K562 (cell line): ENCODE measurements around the gene SNX25. TPM values are rescaled to one million over a fixed set of nuclear protein-coding genes. Genes with fewer than 3 reads are reported as not detected.

Experiments
- ATAC-seq: fragments of 200-7000 bp; cut with Tn5 transposase; 3 replicates; pipeline ENCODE4 v1.9.1; 2020; ENCODE audit warnings: moderate library complexity
- BruUV-seq: library from RNA; stranded (reverse); fragments of 400-500 nt; replicated peaks from 2 replicates; lab custom pipeline; 2021; lab: Mats Ljungman, UMichigan
- CTCF ChIA-PET: fragments of 300-600 bp; formaldehyde crosslinking; extraction: SDS; loops from one replicate; lab custom pipeline; 2021; ENCODE audit warnings: low intra/inter-chr PET ratio; lab: Yijun Ruan, JAX
- POLR2A ChIA-PET: fragments of 300-600, 350-650 bp; sonication (Branson Sonifier 250); formaldehyde crosslinking; extraction: SDS; loops from one replicate; lab custom pipeline; 2021; ENCODE audit warnings: antibody characterized with exemption, inconsistent platforms; lab: Yijun Ruan, JAX
- DNase-seq, 4 experiments: peaks; one replicate each; pipeline versions ENCODE4 v3.0.0 to v3.0.0-alpha.2; 2011 to 2018; ENCODE audit warnings: low spot score in 3 of 4, mixed read lengths in 3 of 4; ENCODE audit errors: extremely low read depth in 1 of 4
- FAIRE-seq: peaks from 2 replicates; lab custom pipeline; 2011; peaks lifted over from hg19 to GRCh38; lab: Jason Lieb, UNC
- H2AFZ ChIP-seq: 2 replicates; pipeline ENCODE4 v1.6.0; 2011; ENCODE audit warnings: low read depth, low read length, control low read depth, inconsistent platforms
- H3K27ac ChIP-seq: fragments of 200-600 bp; 3 replicates; pipeline ENCODE4 v1.8.0; 2011; ENCODE audit warnings: low read depth, mild to moderate bottlenecking, control low read depth, inconsistent platforms, low read length, moderate library complexity, mixed read lengths; ENCODE audit errors: extremely low read depth
- H3K27me3 ChIP-seq, 2 experiments: fragments of 300-600 bp in 1 of 2; 2 replicates in 1 of 2; 3 replicates in 1 of 2; pipeline versions ENCODE4 v1.6.0 to v1.8.0; 2011; ENCODE audit warnings: inconsistent platforms in 2 of 2, low read length in 2 of 2, mild to moderate bottlenecking in 1 of 2, mixed read lengths in 1 of 2, moderate library complexity in 1 of 2; ENCODE audit not compliant: control insufficient read depth in 2 of 2, insufficient read depth in 2 of 2
- H3K36me3 ChIP-seq: fragments of 300-600 bp; 3 replicates; pipeline ENCODE4 v1.8.0; 2011; ENCODE audit warnings: mild to moderate bottlenecking, low read length, inconsistent platforms; ENCODE audit not compliant: control insufficient read depth, insufficient read depth
- H3K4me1 ChIP-seq, 2 experiments: fragments of 200-600 bp in 1 of 2; replicated peaks in 1 of 2; 2 replicates in 1 of 2; 3 replicates in 1 of 2; pipeline versions ENCODE4 v1.5.1 to v1.8.0; 2011; ENCODE audit warnings: inconsistent platforms in 2 of 2, low read length in 2 of 2, mild to moderate bottlenecking in 1 of 2, mixed read lengths in 1 of 2, moderate library complexity in 1 of 2; ENCODE audit not compliant: control insufficient read depth in 2 of 2, insufficient read depth in 2 of 2
- H3K4me2 ChIP-seq: 2 replicates; pipeline ENCODE4 v1.6.1; 2011; ENCODE audit warnings: low read length, control low read depth, inconsistent platforms, mixed read lengths; ENCODE audit not compliant: insufficient read depth
- H3K4me3 ChIP-seq: fragments of 200-600 bp; sonication (generic), shearing (Covaris generic); 2 replicates; pipeline ENCODE4 v1.5.1; 2016; ENCODE audit warnings: control low read depth, inconsistent platforms
- H3K79me2 ChIP-seq: fragments of 200-600 bp; 3 replicates; pipeline ENCODE4 v1.8.0; 2011; ENCODE audit warnings: low read length, inconsistent platforms; ENCODE audit not compliant: control insufficient read depth, insufficient read depth
- H3K9ac ChIP-seq, 2 experiments: 2 replicates each; pipeline versions ENCODE4 v1.6.0 to v1.6.1; 2011; ENCODE audit warnings: low read depth in 2 of 2, low read length in 2 of 2, control low read depth in 1 of 2, inconsistent platforms in 1 of 2, mild to moderate bottlenecking in 1 of 2, mixed read lengths in 1 of 2; ENCODE audit not compliant: insufficient read depth in 1 of 2
- H3K9me1 ChIP-seq: one replicate; pipeline ENCODE4 v1.6.0; 2011; ENCODE audit warnings: inconsistent platforms, mild to moderate bottlenecking, low read length, moderate library complexity; ENCODE audit not compliant: control insufficient read depth, insufficient read depth
- H3K9me3 ChIP-seq: replicated peaks from 2 replicates; pipeline ENCODE4 v1.5.1; 2011; ENCODE audit warnings: low read depth, low read length, inconsistent platforms; ENCODE audit not compliant: control insufficient read depth, insufficient read depth
- H4K20me1 ChIP-seq: replicated peaks from 2 replicates; pipeline ENCODE4 v1.6.1; 2011; ENCODE audit warnings: low read length, inconsistent platforms, mixed read lengths; ENCODE audit not compliant: control insufficient read depth, insufficient read depth
- CEBPG ChIP-seq, 3 experiments: fragments of 200-800 bp in 1 of 3; sonication (Bioruptor generic) in 1 of 3; sonication (generic) in 1 of 3; formaldehyde crosslinking in 1 of 3; IDR thresholded peaks in 2 of 3; conservative IDR thresholded peaks in 1 of 3; 2 replicates each; pipeline versions ENCODE4 v1.6.1 to v1.8.0; 2016 to 2022; ENCODE audit warnings: missing compliant biosample characterization in 2 of 3, missing genetic modification characterization in 2 of 3, mild to moderate bottlenecking in 1 of 3, missing genetic modification reagents in 1 of 3
- CSDE1 ChIP-seq, 2 experiments: fragments of 450-650 bp; IDR thresholded peaks; 2 replicates each; pipeline ENCODE4 v1.6.1; 2016; ENCODE audit warnings: mild to moderate bottlenecking in 1 of 2
- ETV5 ChIP-seq: sonication (generic); formaldehyde crosslinking; IDR thresholded peaks from 2 replicates; pipeline ENCODE4 v1.4.0; 2020; ENCODE audit warnings: low read depth, mild to moderate bottlenecking, missing genetic modification reagents
- MAFK ChIP-seq: IDR thresholded peaks from 2 replicates; pipeline ENCODE4 v1.6.1; 2011; ENCODE audit warnings: low read length, improper control_type of control experiment
- POLR2H ChIP-seq: IDR thresholded peaks from 2 replicates; pipeline ENCODE4 v1.6.1; 2016; ENCODE audit warnings: missing genetic modification characterization, low read depth, mild to moderate bottlenecking, control low read depth, missing compliant biosample characterization, moderate library complexity
- SIN3A ChIP-seq, 2 experiments: fragments of 150-350 bp in 1 of 2; IDR thresholded peaks; 2 replicates each; pipeline ENCODE4 v1.6.1; 2011 to 2016; ENCODE audit warnings: borderline replicate concordance in 2 of 2, low read depth in 2 of 2, low read length in 2 of 2, mild to moderate bottlenecking in 2 of 2, moderate library complexity in 2 of 2; ENCODE audit not compliant: control insufficient read depth in 1 of 2
- TRIM24 ChIP-seq, 2 experiments: fragments of 450-650 bp; IDR thresholded peaks; 2 replicates each; pipeline ENCODE4 v1.6.1; 2016
- WGBS: fragments of 100-300 bp; shearing (Covaris generic); methylation state at CpG from one replicate; pipeline ENCODE4 v1.1.6; 2016; ENCODE audit warnings: low coverage, mixed read lengths; ENCODE audit not compliant: insufficient coverage; ENCODE audit errors: missing lambda C conversion rate; 5-methylcytosine and 5-hydroxymethylcytosine counted together
- in situ Hi-C: fragments of 300-500 bp; cut with MboI; formaldehyde crosslinking; loops from 4 replicates; pipeline ENCODE4 v1.15.0; 2018; ENCODE audit warnings: inconsistent platforms, mixed read lengths
- intact Hi-C: fragments of 100-400 bp; cut with micrococcal nuclease; formaldehyde crosslinking; loops from 2 replicates; pipeline ENCODE4 v1.14.2; 2022
- polyA plus RNA-seq, 8 experiments: library from polyadenylated mRNA; depleted of rRNA in 4 of 8; stranded (reverse) in 5 of 8; unstranded in 3 of 8; fragments of >200 nt; fragmentation: Nextera tagmentation in 2 of 8; fragmentation: Illumina TruSeq in 1 of 8; extraction: Ambion mirVana in 2 of 8; extraction: Trizol in 1 of 8; gene quantifications; 2 replicates each; pipeline versions ENCODE4 v1.2.1 to v1.2.3, GENCODE V29; 2011 to 2014; ENCODE audit warnings: inconsistent platforms in 1 of 8, missing spikeins in 1 of 8
- total RNA-seq, 7 experiments: library from RNA; depleted of rRNA in 6 of 7; stranded (reverse); fragments of >200 nt in 6 of 7; fragmentation: Illumina TruSeq in 2 of 7; extraction: Trizol in 2 of 7; gene quantifications; 2 replicates each; pipeline versions ENCODE4 v1.2.1 to v1.2.3, GENCODE V29; 2011 to 2021; ENCODE audit warnings: low replicate concordance in 1 of 7
- TF ChIP-seq, protein P1 (sequence below): fragments of 450-650 bp; IDR thresholded peaks from 2 replicates; pipeline ENCODE4 v1.6.1; 2016; ENCODE audit warnings: borderline replicate concordance

The SNX25 gene
- total and polyA plus RNA-seq, 9 of the 15 experiments (the other 6 are each of a cell fraction or from before 2014, with no cell fraction given), result 2.5 to 23.4 (median 13.3) TPM

GRCh38 chr4:185204238-185204910 is 5.0 kb upstream of the SNX25 start:
- H3K4me1 ChIP-seq, result peaks cover 23 to 26% of the 10 kb centered on the region in 2 experiments
- peak overlapping the region; percentile 87 for H3K4me2 ChIP-seq
- H3K27ac ChIP-seq, result peak overlapping the region; percentile 93
- peak overlapping the region; percentile 70 for H3K4me3 ChIP-seq
- H3K36me3 ChIP-seq, result peaks cover 17% of the 10 kb centered on the region; the same call in 2 of the 3 replicates
- in situ Hi-C loops (loop anchor here (10.0 kb wide), 1 partner anchor 190 kb away; the partner anchor contains the start of genes ANKRD37 and LRP2BP), intact Hi-C loops (loop anchor here (5.0 kb wide), 1 partner anchor 248 kb away; no protein-coding TSS in a partner anchor)
- DNase-seq (peak in 1 of 4 experiments; percentile 60), FAIRE-seq (no peak), ATAC-seq (no peak)
- BruUV-seq, result TSS peak; percentile 92
- H4K20me1 ChIP-seq, result no peaks in the 10 kb centered on the region
- peak overlapping the region; percentile 84 for H2AFZ ChIP-seq
- peak overlapping the region; percentile 93 to 97 for H3K9ac ChIP-seq
- H3K27me3 ChIP-seq, result no peaks in the 10 kb centered on the region
- no peaks in the 10 kb centered on the region for H3K9me3 ChIP-seq
- ChIA-PET CTCF (no interaction called here), POLR2A (interaction anchor here (1.0 kb wide), 1 partner anchor 199 kb away, joined by 3 read pairs; no protein-coding TSS in a partner anchor)
- no peaks in the 10 kb centered on the region for H3K9me1 ChIP-seq
- WGBS, result 6% methylated on average over 14 of the region's 14 CpGs
- H3K79me2 ChIP-seq, result peaks cover 51% of the 10 kb centered on the region
- TF ChIP-seq MAFK, result no peak
- TF ChIP-seq, protein P1, sequence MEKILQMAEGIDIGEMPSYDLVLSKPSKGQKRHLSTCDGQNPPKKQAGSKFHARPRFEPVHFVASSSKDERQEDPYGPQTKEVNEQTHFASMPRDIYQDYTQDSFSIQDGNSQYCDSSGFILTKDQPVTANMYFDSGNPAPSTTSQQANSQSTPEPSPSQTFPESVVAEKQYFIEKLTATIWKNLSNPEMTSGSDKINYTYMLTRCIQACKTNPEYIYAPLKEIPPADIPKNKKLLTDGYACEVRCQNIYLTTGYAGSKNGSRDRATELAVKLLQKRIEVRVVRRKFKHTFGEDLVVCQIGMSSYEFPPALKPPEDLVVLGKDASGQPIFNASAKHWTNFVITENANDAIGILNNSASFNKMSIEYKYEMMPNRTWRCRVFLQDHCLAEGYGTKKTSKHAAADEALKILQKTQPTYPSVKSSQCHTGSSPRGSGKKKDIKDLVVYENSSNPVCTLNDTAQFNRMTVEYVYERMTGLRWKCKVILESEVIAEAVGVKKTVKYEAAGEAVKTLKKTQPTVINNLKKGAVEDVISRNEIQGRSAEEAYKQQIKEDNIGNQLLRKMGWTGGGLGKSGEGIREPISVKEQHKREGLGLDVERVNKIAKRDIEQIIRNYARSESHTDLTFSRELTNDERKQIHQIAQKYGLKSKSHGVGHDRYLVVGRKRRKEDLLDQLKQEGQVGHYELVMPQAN, result peak; percentile 52; the same call in 1 of the 2 replicates
- peak in 1 of 2 experiments; percentile 29; a peak in 1 of 4 replicates for TF ChIP-seq CSDE1 (IDR thresholded peaks at IDR 0.05)
- TF ChIP-seq TRIM24 (IDR thresholded peaks at IDR 0.05), result no peak
- TF ChIP-seq ETV5, result no peak
- peak; percentile 86 to 88; a peak in 2 of 4 replicates for TF ChIP-seq SIN3A (IDR thresholded peaks at IDR 0.05; ENCODE audit: borderline replicate concordance in 2 of 2, control insufficient read depth in 1 of 2, low read depth in 2 of 2, low read length in 2 of 2)
- peak; percentile 44 for TF ChIP-seq POLR2H (tag)
- no peak for TF ChIP-seq CEBPG (CRISPR knock-in tag; IDR thresholded peaks at IDR 0.05)
- no peak for TF ChIP-seq CEBPG (tag; conservative IDR thresholded peaks at IDR 0.05 in 1 of 2, IDR thresholded peaks at IDR 0.05 in 1 of 2)
